AG04449 (cell line): ENCODE data around the gene CMC4.

Experiments used
- CTCF ChIA-PET: fragments of 350-600 bp; formaldehyde crosslinking; extraction: SDS; loops from one replicate; lab custom pipeline; 2021; ENCODE audit warnings: antibody characterized with exemption; lab: Yijun Ruan, JAX
- POLR2A ChIA-PET: fragments of 400-600, 350-600 bp; formaldehyde crosslinking; extraction: SDS; loops from one replicate; lab custom pipeline; 2020; ENCODE audit warnings: antibody characterized with exemption, inconsistent platforms; lab: Yijun Ruan, JAX
- DNase-seq: peaks from one replicate; pipeline ENCODE4 v3.0.0-alpha.2; 2010; ENCODE audit warnings: low read depth, low spot score
- H3K4me3 ChIP-seq: 2 replicates; pipeline ENCODE4 v1.5.1; 2011; ENCODE audit warnings: low read depth, mild to moderate bottlenecking, control low read depth, low read length
- TF ChIP-seq, protein P1 (sequence below): IDR thresholded peaks from one replicate; pipeline ENCODE4 v1.5.1; 2011; ENCODE audit warnings: mild to moderate bottlenecking, moderate library complexity, low read length, control low read depth, inconsistent platforms; ENCODE audit not compliant: insufficient read depth; ENCODE audit errors: missing control alignments

The CMC4 gene

DNA sequence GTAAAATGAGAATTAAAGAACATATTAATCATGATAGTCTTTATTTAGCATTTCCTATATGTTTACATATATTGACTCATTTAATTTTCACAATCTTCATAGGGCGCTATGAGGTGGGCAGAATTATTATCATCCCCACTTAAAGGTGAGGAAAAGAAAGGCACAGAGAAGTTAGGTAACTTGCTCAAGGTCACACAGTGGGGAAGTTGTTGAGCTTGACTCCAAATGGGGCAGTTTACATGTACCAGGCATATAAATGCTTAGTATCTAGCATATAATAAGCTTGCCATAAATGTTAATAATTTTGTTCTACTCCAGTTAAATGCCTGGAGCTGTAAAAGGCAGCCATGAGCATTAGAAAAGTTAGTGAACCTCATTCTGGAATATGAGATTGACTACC is 1.5 kb downstream of the CMC4 start:
- CTCF ChIA-PET, result interaction anchor here (7.1 kb wide), 1 partner anchor 12 kb away, joined by 47 read pairs; no protein-coding TSS in a partner anchor
- H3K4me3 ChIP-seq, result peak overlapping the region; percentile 62; the same call in 1 of the 2 replicates
- no peak for DNase-seq
- TF ChIP-seq, protein P1, sequence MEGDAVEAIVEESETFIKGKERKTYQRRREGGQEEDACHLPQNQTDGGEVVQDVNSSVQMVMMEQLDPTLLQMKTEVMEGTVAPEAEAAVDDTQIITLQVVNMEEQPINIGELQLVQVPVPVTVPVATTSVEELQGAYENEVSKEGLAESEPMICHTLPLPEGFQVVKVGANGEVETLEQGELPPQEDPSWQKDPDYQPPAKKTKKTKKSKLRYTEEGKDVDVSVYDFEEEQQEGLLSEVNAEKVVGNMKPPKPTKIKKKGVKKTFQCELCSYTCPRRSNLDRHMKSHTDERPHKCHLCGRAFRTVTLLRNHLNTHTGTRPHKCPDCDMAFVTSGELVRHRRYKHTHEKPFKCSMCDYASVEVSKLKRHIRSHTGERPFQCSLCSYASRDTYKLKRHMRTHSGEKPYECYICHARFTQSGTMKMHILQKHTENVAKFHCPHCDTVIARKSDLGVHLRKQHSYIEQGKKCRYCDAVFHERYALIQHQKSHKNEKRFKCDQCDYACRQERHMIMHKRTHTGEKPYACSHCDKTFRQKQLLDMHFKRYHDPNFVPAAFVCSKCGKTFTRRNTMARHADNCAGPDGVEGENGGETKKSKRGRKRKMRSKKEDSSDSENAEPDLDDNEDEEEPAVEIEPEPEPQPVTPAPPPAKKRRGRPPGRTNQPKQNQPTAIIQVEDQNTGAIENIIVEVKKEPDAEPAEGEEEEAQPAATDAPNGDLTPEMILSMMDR, result no peak
- POLR2A ChIA-PET, result no interaction called here

DNA sequence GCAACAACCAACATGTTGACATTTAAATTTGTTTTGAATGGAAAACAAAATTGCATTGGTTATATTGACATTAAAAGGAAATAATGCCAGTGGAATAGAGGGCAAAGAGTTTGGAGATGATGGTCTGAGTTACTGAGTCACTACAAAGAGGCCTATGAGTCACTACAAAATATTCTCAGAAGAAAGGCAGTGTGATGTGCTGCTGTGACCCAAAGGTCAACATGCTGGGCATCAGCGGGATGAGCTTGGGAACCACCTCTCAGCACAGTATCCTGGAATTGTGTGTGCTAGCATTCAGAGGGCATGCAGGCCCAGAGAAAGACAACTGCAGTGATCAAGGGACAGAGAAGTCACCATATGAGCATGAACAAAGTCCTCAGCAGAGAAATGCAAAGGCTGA is 2.8 kb downstream of the CMC4 start:
- ChIA-PET POLR2A (no interaction called here), CTCF (interaction anchor here (7.1 kb wide), 1 partner anchor 11 kb away, joined by 47 read pairs; no protein-coding TSS in a partner anchor)
- no peak overlapping the region for H3K4me3 ChIP-seq
- DNase-seq, result no peak
- TF ChIP-seq, protein P1, result no peak

DNA sequence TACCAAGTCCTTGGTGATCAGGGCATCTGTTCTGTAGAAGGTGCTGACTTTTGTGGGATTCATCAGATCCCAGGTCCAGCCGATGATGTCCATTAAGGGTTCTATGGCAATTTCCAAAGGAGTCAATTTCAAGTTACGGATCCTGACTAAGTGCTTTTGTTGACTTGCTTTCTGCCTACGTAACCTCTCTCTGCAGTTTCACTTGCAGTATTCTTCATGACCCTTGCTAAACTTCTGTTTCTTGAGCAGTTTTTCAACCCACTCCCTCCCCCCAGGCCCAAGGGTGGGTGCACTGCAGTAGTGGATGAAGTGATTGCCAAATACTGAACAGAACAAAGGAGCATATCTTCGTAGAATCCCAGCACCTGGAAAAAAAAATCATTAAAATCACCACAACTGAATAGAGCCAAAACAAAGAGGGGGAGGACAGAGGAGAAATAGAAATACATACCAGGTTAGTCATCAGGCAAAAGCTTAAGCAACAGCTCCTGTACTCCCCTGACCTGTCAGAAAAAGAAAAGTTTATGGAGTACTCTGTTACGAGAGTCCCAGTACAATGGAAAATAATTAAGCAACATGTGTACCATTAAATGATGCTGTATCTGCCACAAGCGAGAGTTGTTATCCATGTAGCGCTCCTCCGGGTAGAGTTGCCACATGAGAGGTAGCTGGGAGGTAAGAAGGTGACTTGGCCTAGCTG is 5.8 kb downstream of the CMC4 start:
- ChIA-PET POLR2A (no interaction called here), CTCF (interaction anchor here (2.0 to 7.1 kb wide), 2 partner anchors 8 to 19 kb away, joined by 5 to 47 read pairs; no protein-coding TSS in a partner anchor)
- DNase-seq, result no peak
- H3K4me3 ChIP-seq, result no peak overlapping the region
- TF ChIP-seq, protein P1, result no peak

DNA sequence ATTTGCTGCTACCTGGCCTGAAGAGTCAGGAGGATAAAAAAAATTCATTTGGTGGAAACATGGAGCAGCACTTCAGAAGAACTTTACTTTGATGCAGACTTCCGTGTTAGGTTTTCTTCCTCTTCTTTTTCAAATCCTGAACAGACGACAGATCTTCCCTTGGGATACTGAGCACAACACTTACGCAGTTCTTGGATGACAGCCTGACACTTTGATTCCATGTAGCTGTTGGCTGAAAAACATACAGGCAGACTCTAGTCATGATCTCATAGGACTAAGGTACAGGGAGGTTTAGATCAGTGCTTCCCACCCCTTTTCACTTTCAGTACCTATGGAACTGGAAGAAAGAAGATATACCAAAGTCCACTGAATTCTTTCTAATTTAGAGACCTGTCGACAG is 9.2 kb downstream of the CMC4 start:
- DNase-seq, result no peak
- H3K4me3 ChIP-seq, result no peak overlapping the region
- TF ChIP-seq, protein P1, result no peak
- POLR2A ChIA-PET, result no interaction called here
- CTCF ChIA-PET, result interaction anchor here (1.6 kb wide), 1 partner anchor 25 kb away, joined by 4 read pairs; no protein-coding TSS in a partner anchor

DNA sequence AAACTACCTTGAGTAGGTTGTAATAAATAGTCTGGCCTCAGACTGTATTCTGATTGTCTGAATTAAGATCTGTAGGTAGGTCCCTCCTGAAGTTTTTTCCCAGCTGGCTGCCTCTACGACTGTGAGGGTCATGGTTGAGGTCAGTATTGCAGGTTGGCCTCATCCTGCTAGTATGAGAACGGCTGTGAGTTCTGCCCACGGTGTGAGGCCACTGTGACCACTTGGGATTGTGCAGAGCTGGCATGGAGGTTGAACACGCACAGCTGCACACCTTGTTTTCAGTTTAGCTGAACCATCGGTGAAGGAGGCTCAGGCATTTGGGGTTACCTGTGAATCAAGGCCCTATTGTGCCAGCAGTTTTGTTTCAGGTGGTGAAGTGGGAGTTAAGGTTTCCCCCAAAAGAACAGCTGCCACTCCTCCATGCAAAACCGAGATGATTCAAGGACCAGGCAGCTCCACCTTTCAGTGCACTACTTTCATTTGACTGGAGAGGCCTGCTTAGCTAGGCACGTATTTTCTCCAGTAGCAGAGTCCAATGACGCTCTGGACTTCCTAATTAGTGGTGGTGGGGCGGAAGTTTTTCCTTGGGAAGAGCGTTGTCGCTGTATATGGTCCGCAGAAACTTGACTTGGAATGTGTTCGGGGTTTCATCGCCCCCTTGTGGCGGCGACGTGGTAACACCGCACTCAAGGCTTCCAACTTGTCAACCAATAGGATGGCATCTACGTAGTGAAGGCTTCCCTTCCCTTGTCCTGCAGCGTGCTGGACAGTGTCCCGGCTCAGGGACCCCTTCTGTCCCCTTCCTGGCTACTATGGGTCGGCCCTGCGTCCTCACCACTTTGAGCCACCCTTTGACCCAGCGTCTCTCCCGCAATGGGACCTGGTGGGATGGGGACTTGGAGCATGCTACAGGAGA is 13.8 kb downstream of the CMC4 start:
- TF ChIP-seq, protein P1, result peak; percentile 69
- POLR2A ChIA-PET, result no interaction called here
- no peak for DNase-seq

DNA sequence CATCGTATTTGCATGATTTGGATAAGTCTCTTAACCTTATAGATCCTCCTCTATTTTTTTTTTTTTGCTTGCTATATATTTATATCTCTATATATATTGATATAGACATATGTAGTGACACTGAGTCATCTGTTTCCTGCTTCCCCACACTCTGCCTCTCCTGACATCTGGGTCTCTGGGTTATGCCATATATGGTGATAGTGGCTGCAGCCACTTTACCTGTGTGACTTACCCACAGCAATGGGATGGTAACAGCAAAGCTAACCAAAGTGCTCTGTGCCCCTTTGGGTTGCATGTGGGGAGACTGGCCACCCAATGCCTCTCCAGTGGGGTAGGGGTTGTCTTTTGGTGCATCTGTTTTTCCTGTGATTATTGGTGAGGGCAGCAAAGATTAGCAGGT is 14.5 kb downstream of the CMC4 start:
- TF ChIP-seq, protein P1, result no peak
- ChIA-PET CTCF (interaction anchor here (0.8 to 4.9 kb wide), 9 partner anchors 10 to 139 kb away, joined by 3 to 47 read pairs (median 4); partner anchors contain the start of genes CMC4 and MTCP1), POLR2A (no interaction called here)
- H3K4me3 ChIP-seq, result no peak overlapping the region
- no peak for DNase-seq

More for the DNA sequence above, 13.8 kb downstream of the CMC4 start:
- H3K4me3 ChIP-seq, result 0 out of 2 replicates have a peak overlapping the region, but pooled peaks have one; percentile 20
- CTCF ChIA-PET, result interaction anchor here (0.8 to 4.9 kb wide), 10 partner anchors 10 to 139 kb away, joined by 3 to 47 read pairs (median 6); partner anchors contain the start of genes CMC4 and MTCP1
